ENCODE measurements around the gene LUZP2.
"Not testable (repeated sequence)": the region's sequence is repeated elsewhere in the genome, so short reads cannot be mapped to it uniquely, and the experiment has no call there.

LUZP2 gene

GRCh38 chr11:24870048-24870447 is 373.2 kb downstream of the LUZP2 start:
- no peak for DNase-seq
- no peaks in the 10 kb centered on the region for H3K27me3 ChIP-seq (replicated peaks; ENCODE audit: control insufficient read depth, insufficient read depth, low read length, poor library complexity, severe bottlenecking)
- no peak overlapping the region for H3K27ac ChIP-seq (ENCODE audit: insufficient read depth, low read length, poor library complexity, severe bottlenecking)
- no peak overlapping the region for H3K4me3 ChIP-seq (ENCODE audit: insufficient read depth, low read depth, low read length, poor library complexity, severe bottlenecking)
- no peaks in the 10 kb centered on the region for H3K9me3 ChIP-seq (ENCODE audit: control insufficient read depth, low read length)
- no peaks in the 10 kb centered on the region for H3K4me1 ChIP-seq (ENCODE audit: control insufficient read depth, insufficient read depth, low read length, poor library complexity, severe bottlenecking)
- H3K36me3 ChIP-seq (ENCODE audit: control insufficient read depth, insufficient read depth, low read length) = no peaks in the 10 kb centered on the region

DNA sequence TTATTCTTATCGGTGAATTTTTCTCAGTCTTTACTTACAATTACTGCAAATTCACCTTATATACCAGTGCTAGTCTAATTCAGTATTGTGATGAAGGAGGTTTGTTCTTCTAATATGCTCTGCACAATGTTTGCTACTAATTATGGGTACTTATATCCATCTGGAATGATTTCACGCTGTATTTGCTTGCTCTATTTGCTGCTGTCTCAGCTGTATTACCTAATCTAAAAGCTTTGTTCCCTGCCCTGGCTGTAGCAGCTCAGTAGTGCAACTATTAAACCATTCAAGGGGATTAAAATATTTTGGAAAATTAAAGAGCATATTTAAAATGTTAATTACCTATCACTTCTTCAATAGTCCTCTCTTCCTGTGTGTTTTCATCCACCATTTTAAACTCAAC is 375.3 kb downstream of the LUZP2 start:
- DNase-seq = no peak
- H3K27me3 ChIP-seq (replicated peaks; ENCODE audit: control insufficient read depth, insufficient read depth, low read length, poor library complexity, severe bottlenecking) = no peaks in the 10 kb centered on the region

GRCh38 chr11:24872651-24873311 is 375.9 kb downstream of the LUZP2 start:
- no peak overlapping the region for H3K4me3 ChIP-seq (ENCODE audit: insufficient read depth, low read depth, low read length, poor library complexity, severe bottlenecking)
- no peaks in the 10 kb centered on the region for H3K36me3 ChIP-seq (ENCODE audit: control insufficient read depth, insufficient read depth, low read length)
- no peaks in the 10 kb centered on the region for H3K27me3 ChIP-seq (replicated peaks; ENCODE audit: control insufficient read depth, insufficient read depth, low read length, poor library complexity, severe bottlenecking)
- no peaks in the 10 kb centered on the region for H3K9me3 ChIP-seq (ENCODE audit: control insufficient read depth, low read length)
- H3K27ac ChIP-seq (ENCODE audit: insufficient read depth, low read length, poor library complexity, severe bottlenecking) = no peak overlapping the region
- no peaks in the 10 kb centered on the region for H3K4me1 ChIP-seq (ENCODE audit: control insufficient read depth, insufficient read depth, low read length, poor library complexity, severe bottlenecking)
- DNase-seq = no peak

More for the DNA sequence above, 375.3 kb downstream of the LUZP2 start:
- no peak overlapping the region for H3K4me3 ChIP-seq (ENCODE audit: insufficient read depth, low read depth, low read length, poor library complexity, severe bottlenecking)
- H3K36me3 ChIP-seq (ENCODE audit: control insufficient read depth, insufficient read depth, low read length) = no peaks in the 10 kb centered on the region
- H3K27ac ChIP-seq (ENCODE audit: insufficient read depth, low read length, poor library complexity, severe bottlenecking) = no peak overlapping the region
- H3K9me3 ChIP-seq (ENCODE audit: control insufficient read depth, low read length) = no peaks in the 10 kb centered on the region
- no peaks in the 10 kb centered on the region for H3K4me1 ChIP-seq (ENCODE audit: control insufficient read depth, insufficient read depth, low read length, poor library complexity, severe bottlenecking)

GRCh38 chr11:24880962-24881361 is 384.1 kb downstream of the LUZP2 start:
- Histone ChIP-seq H3K36me3 (ENCODE audit: control insufficient read depth, insufficient read depth, low read length) (no peaks in the 10 kb centered on the region), H3K4me3 (ENCODE audit: insufficient read depth, low read depth, low read length, poor library complexity, severe bottlenecking) (no peak overlapping the region), H3K27me3 (replicated peaks; ENCODE audit: control insufficient read depth, insufficient read depth, low read length, poor library complexity, severe bottlenecking) (no peaks in the 10 kb centered on the region), H3K9me3 (ENCODE audit: control insufficient read depth, low read length) (no peaks in the 10 kb centered on the region), H3K27ac (ENCODE audit: insufficient read depth, low read length, poor library complexity, severe bottlenecking) (no peak overlapping the region), H3K4me1 (ENCODE audit: control insufficient read depth, insufficient read depth, low read length, poor library complexity, severe bottlenecking) (no peaks in the 10 kb centered on the region)
- no peak for DNase-seq

GRCh38 chr11:24885580-24886173 is 388.8 kb downstream of the LUZP2 start:
- no peak overlapping the region for H3K4me3 ChIP-seq (ENCODE audit: insufficient read depth, low read depth, low read length, poor library complexity, severe bottlenecking)
- no peak overlapping the region for H3K27ac ChIP-seq (ENCODE audit: insufficient read depth, low read length, poor library complexity, severe bottlenecking)
- H3K4me1 ChIP-seq (ENCODE audit: control insufficient read depth, insufficient read depth, low read length, poor library complexity, severe bottlenecking) = no peaks in the 10 kb centered on the region

DNA sequence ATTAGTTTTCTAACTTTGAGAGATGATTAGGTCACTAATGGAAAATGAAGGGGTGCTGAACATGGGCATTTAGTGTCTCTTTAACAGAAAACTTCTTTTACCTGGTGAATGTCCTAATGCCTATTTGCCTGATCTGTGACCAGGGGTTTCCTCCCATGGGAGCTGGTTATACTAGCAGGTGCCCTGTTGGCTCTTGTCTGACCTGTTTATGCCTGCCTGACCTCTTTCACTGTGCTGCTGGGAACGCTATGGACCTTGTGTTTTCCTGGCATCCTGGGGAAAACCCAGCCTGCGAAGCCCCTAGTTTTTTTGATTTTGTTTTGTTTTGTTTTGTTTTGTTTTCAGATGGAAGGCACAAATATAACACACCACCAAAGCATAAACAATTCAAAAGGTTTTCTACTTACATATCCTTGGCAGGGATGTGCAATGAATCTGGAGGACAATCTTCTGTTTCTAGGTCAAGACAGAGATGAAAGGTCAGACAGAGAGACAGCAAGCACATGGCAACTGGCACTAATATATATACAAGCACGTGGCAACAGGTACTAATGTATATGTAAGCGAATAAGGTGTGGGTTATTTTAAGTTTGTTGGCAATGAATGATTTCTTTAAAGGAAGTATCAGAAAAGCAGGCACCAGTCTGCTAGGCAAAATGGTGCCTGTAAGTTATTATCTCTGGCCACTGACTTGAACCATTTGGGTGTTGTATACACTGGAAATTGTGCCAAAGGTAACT is 390.2 kb downstream of the LUZP2 start:
- Histone ChIP-seq H3K36me3 (ENCODE audit: control insufficient read depth, insufficient read depth, low read length) (no peaks in the 10 kb centered on the region), H3K27ac (ENCODE audit: insufficient read depth, low read length, poor library complexity, severe bottlenecking) (no peak overlapping the region), H3K9me3 (ENCODE audit: control insufficient read depth, low read length) (no peaks in the 10 kb centered on the region), H3K4me3 (ENCODE audit: insufficient read depth, low read depth, low read length, poor library complexity, severe bottlenecking) (no peak overlapping the region), H3K4me1 (ENCODE audit: control insufficient read depth, insufficient read depth, low read length, poor library complexity, severe bottlenecking) (no peaks in the 10 kb centered on the region), H3K27me3 (replicated peaks; ENCODE audit: control insufficient read depth, insufficient read depth, low read length, poor library complexity, severe bottlenecking) (no peaks in the 10 kb centered on the region)
- DNase-seq = no peak

More at GRCh38 chr11:24885580-24886173, 388.8 kb downstream of the LUZP2 start:
- H3K36me3 ChIP-seq (ENCODE audit: control insufficient read depth, insufficient read depth, low read length) = no peaks in the 10 kb centered on the region
- no peaks in the 10 kb centered on the region for H3K27me3 ChIP-seq (replicated peaks; ENCODE audit: control insufficient read depth, insufficient read depth, low read length, poor library complexity, severe bottlenecking)
- no peak for DNase-seq
- no peaks in the 10 kb centered on the region for H3K9me3 ChIP-seq (ENCODE audit: control insufficient read depth, low read length)

DNA sequence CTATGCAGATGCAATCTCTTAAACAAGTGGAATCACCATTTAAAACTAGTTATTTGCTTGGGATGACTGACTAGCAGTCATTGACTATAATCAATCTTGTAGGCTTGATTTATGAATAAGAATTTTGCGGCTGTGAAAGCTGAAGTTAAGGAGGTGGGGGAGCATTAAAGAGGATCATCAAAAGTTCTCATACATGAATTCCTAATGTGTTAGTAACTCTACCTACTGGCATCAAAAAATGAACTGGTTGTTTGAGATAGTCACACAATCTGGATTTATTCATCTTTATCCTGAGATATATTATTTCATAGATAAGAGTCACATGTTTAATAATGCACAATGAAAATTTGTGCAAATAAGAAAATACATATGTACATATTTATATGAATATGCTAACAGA is 393.6 kb downstream of the LUZP2 start:
- Histone ChIP-seq H3K36me3 (ENCODE audit: control insufficient read depth, insufficient read depth, low read length) (no peaks in the 10 kb centered on the region), H3K27me3 (replicated peaks; ENCODE audit: control insufficient read depth, insufficient read depth, low read length, poor library complexity, severe bottlenecking) (no peaks in the 10 kb centered on the region), H3K4me3 (ENCODE audit: insufficient read depth, low read depth, low read length, poor library complexity, severe bottlenecking) (no peak overlapping the region), H3K27ac (ENCODE audit: insufficient read depth, low read length, poor library complexity, severe bottlenecking) (no peak overlapping the region), H3K9me3 (ENCODE audit: control insufficient read depth, low read length) (no peaks in the 10 kb centered on the region), H3K4me1 (ENCODE audit: control insufficient read depth, insufficient read depth, low read length, poor library complexity, severe bottlenecking) (no peaks in the 10 kb centered on the region)
- no peak for DNase-seq

DNA sequence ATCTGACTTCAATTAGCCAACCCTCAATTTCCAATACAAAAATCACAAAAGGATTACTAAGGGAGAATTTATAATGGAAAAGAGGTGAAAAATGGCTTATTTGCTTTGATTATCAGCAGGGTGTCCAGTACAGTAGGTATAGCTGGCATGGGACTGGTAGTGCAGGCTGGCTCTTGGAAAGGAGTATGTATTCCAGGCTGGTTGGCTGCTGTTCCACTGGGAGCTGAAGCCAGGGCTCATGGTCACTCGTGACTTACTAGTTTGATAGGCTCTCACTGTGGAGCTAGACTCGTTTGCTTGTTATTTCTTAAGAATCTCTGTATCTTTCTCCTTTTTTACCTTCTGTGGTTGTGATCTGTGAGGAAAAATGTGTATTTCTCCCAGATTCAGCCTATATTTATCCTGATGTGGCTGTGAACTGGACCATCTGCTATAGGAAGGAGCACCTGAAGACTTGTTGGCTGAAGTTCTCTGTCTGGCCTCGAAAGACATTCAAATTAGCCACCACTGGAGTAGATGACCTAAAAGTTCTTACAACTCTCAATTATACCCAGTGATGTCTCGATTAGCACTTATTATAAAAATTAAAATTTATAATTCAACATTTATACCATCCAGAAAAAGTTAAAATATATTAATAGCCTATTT is 395.1 kb downstream of the LUZP2 start:
- DNase-seq; H3K4me1 ChIP-seq (ENCODE audit: control insufficient read depth, insufficient read depth, low read length, poor library complexity, severe bottlenecking); H3K27ac ChIP-seq (ENCODE audit: insufficient read depth, low read length, poor library complexity, severe bottlenecking); H3K4me3 ChIP-seq (ENCODE audit: insufficient read depth, low read depth, low read length, poor library complexity, severe bottlenecking); H3K9me3 ChIP-seq (ENCODE audit: control insufficient read depth, low read length); H3K27me3 ChIP-seq (replicated peaks; ENCODE audit: control insufficient read depth, insufficient read depth, low read length, poor library complexity, severe bottlenecking); H3K36me3 ChIP-seq (ENCODE audit: control insufficient read depth, insufficient read depth, low read length): not testable (repeated sequence)

GRCh38 chr11:24896118-24896835 is 399.4 kb downstream of the LUZP2 start:
- DNase-seq = no peak
- H3K27ac ChIP-seq (ENCODE audit: insufficient read depth, low read length, poor library complexity, severe bottlenecking) = no peak overlapping the region
- no peaks in the 10 kb centered on the region for H3K27me3 ChIP-seq (replicated peaks; ENCODE audit: control insufficient read depth, insufficient read depth, low read length, poor library complexity, severe bottlenecking)
- no peaks in the 10 kb centered on the region for H3K9me3 ChIP-seq (ENCODE audit: control insufficient read depth, low read length)
- no peaks in the 10 kb centered on the region for H3K4me1 ChIP-seq (ENCODE audit: control insufficient read depth, insufficient read depth, low read length, poor library complexity, severe bottlenecking)
- no peaks in the 10 kb centered on the region for H3K36me3 ChIP-seq (ENCODE audit: control insufficient read depth, insufficient read depth, low read length)
- H3K4me3 ChIP-seq (ENCODE audit: insufficient read depth, low read depth, low read length, poor library complexity, severe bottlenecking) = no peak overlapping the region

Measured in effector memory CD4-positive, alpha-beta T cell (primary cell).